Gastrocnemius medialis (tissue), 4 donors: ENCODE measurements around the gene PGA3.
"Not testable (repeated sequence)": the region's sequence is repeated elsewhere in the genome, so short reads cannot be mapped to it uniquely, and the experiment has no call there.

ENCODE experiments used
- POLR2A ChIP-seq, 2 donors: fragments of 450-650 bp; IDR thresholded peaks; one replicate each; pipeline ENCODE4 v1.6.1; 2017; ENCODE audit warnings: antibody characterized with exemption in 2 of 2, mild to moderate bottlenecking in 2 of 2, moderate library complexity in 2 of 2
- TF ChIP-seq, protein P1 (sequence below), 5 experiments: fragments of 450-650 bp in 3 of 5; fragments of 200-600 bp in 2 of 5; sonication (generic) in 2 of 5; IDR thresholded peaks in 4 of 5; conservative IDR thresholded peaks in 1 of 5; 1 replicate in 4 of 5; 2 replicates in 1 of 5; pipeline ENCODE4 v1.5.1; 2016 to 2019; ENCODE audit warnings: antibody characterized with exemption in 5 of 5, mild to moderate bottlenecking in 3 of 5, moderate library complexity in 3 of 5

DNA sequence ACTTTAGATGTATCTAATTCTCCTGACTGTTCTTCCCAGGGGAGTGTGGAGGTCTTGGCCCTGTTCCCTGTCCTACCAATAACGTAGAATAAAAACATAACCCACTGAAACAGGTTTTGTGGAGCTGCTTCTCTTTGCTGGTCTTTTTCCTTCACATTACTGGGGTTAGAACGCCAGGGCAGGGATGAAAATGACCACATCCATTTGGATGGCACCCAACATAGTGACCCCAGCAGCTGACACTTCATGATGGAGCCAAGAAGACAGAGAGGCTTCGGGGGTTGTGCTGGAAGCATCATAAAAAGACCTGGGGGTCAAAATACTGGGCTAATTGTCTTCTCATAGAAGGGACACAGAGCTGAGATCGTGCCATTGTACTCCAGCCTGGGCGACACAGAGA is 28.3 kb downstream of the PGA3 start:
- TF ChIP-seq, protein P1, sequence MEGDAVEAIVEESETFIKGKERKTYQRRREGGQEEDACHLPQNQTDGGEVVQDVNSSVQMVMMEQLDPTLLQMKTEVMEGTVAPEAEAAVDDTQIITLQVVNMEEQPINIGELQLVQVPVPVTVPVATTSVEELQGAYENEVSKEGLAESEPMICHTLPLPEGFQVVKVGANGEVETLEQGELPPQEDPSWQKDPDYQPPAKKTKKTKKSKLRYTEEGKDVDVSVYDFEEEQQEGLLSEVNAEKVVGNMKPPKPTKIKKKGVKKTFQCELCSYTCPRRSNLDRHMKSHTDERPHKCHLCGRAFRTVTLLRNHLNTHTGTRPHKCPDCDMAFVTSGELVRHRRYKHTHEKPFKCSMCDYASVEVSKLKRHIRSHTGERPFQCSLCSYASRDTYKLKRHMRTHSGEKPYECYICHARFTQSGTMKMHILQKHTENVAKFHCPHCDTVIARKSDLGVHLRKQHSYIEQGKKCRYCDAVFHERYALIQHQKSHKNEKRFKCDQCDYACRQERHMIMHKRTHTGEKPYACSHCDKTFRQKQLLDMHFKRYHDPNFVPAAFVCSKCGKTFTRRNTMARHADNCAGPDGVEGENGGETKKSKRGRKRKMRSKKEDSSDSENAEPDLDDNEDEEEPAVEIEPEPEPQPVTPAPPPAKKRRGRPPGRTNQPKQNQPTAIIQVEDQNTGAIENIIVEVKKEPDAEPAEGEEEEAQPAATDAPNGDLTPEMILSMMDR (IDR thresholded peaks at IDR 0.05 in 4 of 5, conservative IDR thresholded peaks at IDR 0.05 in 1 of 5), result not testable (repeated sequence)
- TF ChIP-seq POLR2A (IDR thresholded peaks at IDR 0.05), result not testable (repeated sequence)
